ENCODE results near the gene BLVRB.
"Not testable (repeated sequence)": the region's sequence is repeated elsewhere in the genome, so short reads cannot be mapped to it uniquely, and the experiment has no call there.

Gene BLVRB

GRCh38 chr19:40464059-40465024 is 1.2 kb downstream of the BLVRB start:
- H2AFZ ChIP-seq (ENCODE audit: low read depth) = peak overlapping the region; percentile 95; the same call in 1 of the 2 replicates

GRCh38 chr19:40463587-40464037 is 1.9 kb downstream of the BLVRB start:
- peaks cover 28% of the 10 kb centered on the region for H3K4me1 ChIP-seq (ENCODE audit: low read depth, poor library complexity, severe bottlenecking)
- not testable (repeated sequence) for H4K20me1 ChIP-seq (ENCODE audit: insufficient read depth); H3K27me3 ChIP-seq (ENCODE audit: insufficient read depth, low read depth); H3K36me3 ChIP-seq (ENCODE audit: insufficient read depth); H3K4me3 ChIP-seq (IDR thresholded peaks at IDR 0.05; ENCODE audit: insufficient read depth, low read depth, low read length); H2AFZ ChIP-seq (ENCODE audit: low read depth); H3K9ac ChIP-seq; H3K79me2 ChIP-seq (ENCODE audit: insufficient read depth, low read depth); H3K4me2 ChIP-seq
- H3K27ac ChIP-seq = peak overlapping the region; percentile 35; the same call in 1 of the 2 replicates

More at GRCh38 chr19:40464059-40465024, 1.2 kb downstream of the BLVRB start:
- H3K79me2 ChIP-seq (ENCODE audit: insufficient read depth, low read depth) = no peaks in the 10 kb centered on the region
- H3K4me3 ChIP-seq (IDR thresholded peaks at IDR 0.05; ENCODE audit: insufficient read depth, low read depth, low read length) = no peak overlapping the region
- H3K36me3 ChIP-seq (ENCODE audit: insufficient read depth) = no peaks in the 10 kb centered on the region
- no peaks in the 10 kb centered on the region for H4K20me1 ChIP-seq (ENCODE audit: insufficient read depth)
- H3K4me2 ChIP-seq = peak overlapping the region; percentile 41
- peaks cover 28% of the 10 kb centered on the region for H3K4me1 ChIP-seq (ENCODE audit: low read depth, poor library complexity, severe bottlenecking)
- H3K27me3 ChIP-seq (ENCODE audit: insufficient read depth, low read depth) = no peaks in the 10 kb centered on the region; the same call in 1 of the 2 replicates
- peak overlapping the region; percentile 54; the same call in 1 of the 2 replicates for H3K9ac ChIP-seq
- peak; percentile 93 for TF ChIP-seq CTCF (conservative IDR thresholded peaks at IDR 0.05; ENCODE audit: low read depth, low read length)
- peak overlapping the region; percentile 35; the same call in 1 of the 2 replicates for H3K27ac ChIP-seq

- Histone ChIP-seq H4K20me1 (ENCODE audit: insufficient read depth) (no peaks in the 10 kb centered on the region), H3K79me2 (ENCODE audit: insufficient read depth, low read depth) (no peaks in the 10 kb centered on the region), H3K4me3 (IDR thresholded peaks at IDR 0.05; ENCODE audit: insufficient read depth, low read depth, low read length) (no peak overlapping the region), H3K4me1 (ENCODE audit: low read depth, poor library complexity, severe bottlenecking) (peaks cover 28% of the 10 kb centered on the region), H3K4me2 (no peak overlapping the region), H3K27me3 (ENCODE audit: insufficient read depth, low read depth) (no peaks in the 10 kb centered on the region), H2AFZ (ENCODE audit: low read depth) (no peak overlapping the region), H3K27ac (no peak overlapping the region), H3K9ac (no peak overlapping the region), H3K36me3 (ENCODE audit: insufficient read depth) (no peaks in the 10 kb centered on the region)
- no peak for TF ChIP-seq CTCF (conservative IDR thresholded peaks at IDR 0.05; ENCODE audit: low read depth, low read length)
Observed at GRCh38 chr19:40461669-40462221, 3.8 kb downstream of the BLVRB start.

GRCh38 chr19:40460185-40460584 is 5.4 kb downstream of the BLVRB start:
- Histone ChIP-seq H3K9ac (no peak overlapping the region), H3K27me3 (ENCODE audit: insufficient read depth, low read depth) (no peaks in the 10 kb centered on the region), H3K79me2 (ENCODE audit: insufficient read depth, low read depth) (no peaks in the 10 kb centered on the region), H3K4me3 (IDR thresholded peaks at IDR 0.05; ENCODE audit: insufficient read depth, low read depth, low read length) (no peak overlapping the region), H4K20me1 (ENCODE audit: insufficient read depth) (no peaks in the 10 kb centered on the region), H2AFZ (ENCODE audit: low read depth) (no peak overlapping the region), H3K36me3 (ENCODE audit: insufficient read depth) (no peaks in the 10 kb centered on the region), H3K27ac (no peak overlapping the region), H3K4me2 (no peak overlapping the region), H3K4me1 (ENCODE audit: low read depth, poor library complexity, severe bottlenecking) (peaks cover 20% of the 10 kb centered on the region)
- no peak for TF ChIP-seq CTCF (conservative IDR thresholded peaks at IDR 0.05; ENCODE audit: low read depth, low read length)

Data from KMS-11 (cell line).